ENCODE measurements around the gene FBLN7.

FBLN7 gene

DNA sequence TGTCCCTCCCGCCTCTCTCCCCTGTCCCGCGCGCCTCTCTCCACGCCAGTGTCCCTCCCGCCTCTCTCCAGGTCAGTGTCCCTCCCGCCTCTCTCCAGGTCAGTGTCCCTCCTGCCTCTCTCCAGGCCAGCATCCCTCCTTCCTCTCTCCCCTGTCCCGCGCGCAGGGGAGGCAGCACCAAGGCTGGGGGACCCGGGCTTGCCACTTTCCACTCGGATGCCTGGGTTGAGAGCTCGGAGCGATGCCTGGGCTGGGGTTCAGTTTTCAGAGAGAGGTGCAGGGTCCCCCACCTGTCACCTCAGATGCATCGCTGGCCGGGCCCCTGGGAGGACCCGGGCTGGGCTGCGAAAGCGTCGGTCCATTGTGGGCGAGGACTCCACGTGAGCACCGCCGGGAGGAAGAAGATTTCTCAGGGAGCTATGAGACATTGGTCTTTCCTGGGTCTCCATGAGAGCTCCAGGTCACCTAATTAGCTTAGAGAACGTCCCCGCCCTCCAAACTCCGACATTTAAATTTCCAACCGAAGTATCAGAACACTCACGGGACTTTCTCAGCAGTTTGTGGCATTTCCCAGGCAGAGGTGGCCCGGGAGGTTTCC, 2.1 kb downstream of the FBLN7 start:
- DNase-seq = no peak

DNA sequence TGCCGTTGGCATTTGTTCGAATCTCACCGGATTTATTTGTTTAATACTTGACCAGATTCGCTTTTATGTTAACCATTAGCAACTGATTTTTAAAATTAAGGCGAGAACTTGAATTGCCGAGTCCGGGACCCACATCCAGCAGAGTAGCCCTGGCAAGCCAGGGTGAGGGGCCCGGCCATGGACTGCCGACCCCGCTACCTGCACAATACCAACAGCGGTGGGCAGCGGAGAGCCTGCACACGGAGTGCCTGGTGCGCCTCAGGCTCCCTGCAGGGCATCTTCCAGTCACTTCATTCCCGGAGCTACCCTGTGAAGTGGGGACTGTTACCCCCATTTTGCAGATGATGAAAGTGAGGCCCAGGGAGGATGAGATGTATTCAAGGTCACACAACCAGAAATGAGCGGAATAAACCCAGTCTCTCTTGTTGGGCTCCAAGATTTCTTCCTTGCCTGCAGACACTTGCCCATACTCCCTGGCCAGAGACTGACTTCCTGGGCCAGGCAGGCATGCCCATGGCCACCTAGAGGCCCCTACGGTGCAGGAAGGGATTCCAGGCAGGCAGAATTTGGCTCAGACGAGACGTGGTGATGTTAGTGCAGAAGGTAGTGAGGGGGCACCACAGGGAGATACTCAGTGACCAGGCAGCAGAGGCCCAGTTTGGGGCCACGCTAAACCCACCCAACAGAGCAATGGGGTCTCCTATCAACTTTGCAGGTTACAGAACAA, 2.9 kb downstream of the FBLN7 start:
- no peak for DNase-seq

GRCh38 chr2:112141626-112142007, 3.4 kb downstream of the FBLN7 start:
- DNase-seq = no peak

GRCh38 chr2:112142525-112143078, 4.4 kb downstream of the FBLN7 start:
- DNase-seq = no peak

GRCh38 chr2:112143150-112143549, 5.0 kb downstream of the FBLN7 start:
- no peak for DNase-seq

DNA sequence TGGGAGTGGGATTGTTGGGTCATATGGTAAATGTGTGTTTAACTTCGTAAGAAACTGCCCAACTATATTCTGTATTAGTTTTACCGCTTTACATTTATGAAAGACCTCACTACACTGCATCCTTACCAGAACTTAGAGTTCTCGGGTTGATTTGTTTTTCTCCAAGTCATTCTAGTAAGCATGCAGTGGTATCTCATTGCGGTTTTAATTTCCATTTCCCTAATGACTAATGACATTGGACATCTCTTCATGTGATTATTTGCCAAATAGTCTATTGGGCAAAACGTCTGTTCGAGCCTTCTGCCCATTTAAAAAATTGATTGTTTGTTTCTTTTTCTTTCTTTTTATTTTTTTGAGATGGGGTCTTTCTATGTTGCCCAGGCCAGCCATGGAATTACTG, 6.8 kb downstream of the FBLN7 start:
- DNase-seq = no peak

- DNase-seq = no peak
Measured at GRCh38 chr2:112147382-112148168, 9.4 kb downstream of the FBLN7 start.

GRCh38 chr2:112148477-112148876, 10.3 kb downstream of the FBLN7 start:
- DNase-seq = no peak

GRCh38 chr2:112149194-112149593, 11.0 kb downstream of the FBLN7 start:
- DNase-seq = no peak

DNA sequence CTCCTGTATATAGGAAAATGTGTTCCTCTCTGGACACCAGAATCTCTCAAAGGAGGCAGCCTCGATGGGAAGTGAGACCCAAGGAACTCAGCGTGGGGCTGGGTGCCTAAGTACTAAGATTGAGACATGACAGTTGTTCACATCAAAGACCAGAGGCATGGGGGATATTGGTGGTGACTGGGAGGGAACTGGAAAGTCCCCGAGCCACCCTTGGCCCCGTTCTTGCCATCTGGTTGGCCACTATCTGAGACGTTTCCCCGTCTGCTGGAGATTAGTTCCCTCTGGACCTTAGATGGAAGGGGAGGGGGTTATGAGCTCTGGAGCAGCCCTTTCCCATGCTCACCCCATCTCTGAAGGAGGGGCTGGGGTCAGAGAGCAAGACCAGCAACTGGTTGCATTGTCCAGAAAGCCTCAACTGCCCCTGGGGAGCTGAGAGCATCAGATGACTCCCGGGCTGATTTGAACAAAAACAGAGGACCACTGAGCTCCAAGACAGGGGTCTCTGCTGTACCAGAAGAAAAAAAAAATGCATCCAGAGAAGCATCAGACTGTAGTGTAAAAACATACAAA, 11.8 kb downstream of the FBLN7 start:
- DNase-seq = no peak

GRCh38 chr2:112150447-112150846, 12.3 kb downstream of the FBLN7 start:
- no peak for DNase-seq

DNA sequence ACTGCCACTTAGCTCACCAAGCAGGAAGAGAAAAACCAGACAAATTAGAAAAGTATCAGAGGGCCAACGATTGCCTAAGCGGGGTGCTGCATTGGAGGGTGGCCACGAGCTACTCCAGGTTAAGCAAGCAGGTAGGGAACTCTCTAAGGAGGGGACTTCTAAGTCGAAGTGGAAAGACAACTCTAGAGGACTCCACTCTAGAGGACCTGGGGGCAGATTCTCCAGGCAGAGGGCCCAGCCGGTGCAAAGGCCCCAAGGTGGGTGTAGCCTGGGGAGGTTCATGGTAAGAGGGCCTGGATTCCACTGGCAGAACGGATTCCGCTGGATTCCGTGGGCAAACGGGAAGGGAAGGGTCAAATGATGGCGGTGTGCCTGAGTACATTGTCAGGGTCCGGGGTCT, 12.7 kb downstream of the FBLN7 start:
- no peak for DNase-seq

- no peak for DNase-seq
Measured at GRCh38 chr2:112151271-112151670, 13.1 kb downstream of the FBLN7 start.

GRCh38 chr2:112151701-112152440, 13.7 kb downstream of the FBLN7 start:
- no peak for DNase-seq

DNA sequence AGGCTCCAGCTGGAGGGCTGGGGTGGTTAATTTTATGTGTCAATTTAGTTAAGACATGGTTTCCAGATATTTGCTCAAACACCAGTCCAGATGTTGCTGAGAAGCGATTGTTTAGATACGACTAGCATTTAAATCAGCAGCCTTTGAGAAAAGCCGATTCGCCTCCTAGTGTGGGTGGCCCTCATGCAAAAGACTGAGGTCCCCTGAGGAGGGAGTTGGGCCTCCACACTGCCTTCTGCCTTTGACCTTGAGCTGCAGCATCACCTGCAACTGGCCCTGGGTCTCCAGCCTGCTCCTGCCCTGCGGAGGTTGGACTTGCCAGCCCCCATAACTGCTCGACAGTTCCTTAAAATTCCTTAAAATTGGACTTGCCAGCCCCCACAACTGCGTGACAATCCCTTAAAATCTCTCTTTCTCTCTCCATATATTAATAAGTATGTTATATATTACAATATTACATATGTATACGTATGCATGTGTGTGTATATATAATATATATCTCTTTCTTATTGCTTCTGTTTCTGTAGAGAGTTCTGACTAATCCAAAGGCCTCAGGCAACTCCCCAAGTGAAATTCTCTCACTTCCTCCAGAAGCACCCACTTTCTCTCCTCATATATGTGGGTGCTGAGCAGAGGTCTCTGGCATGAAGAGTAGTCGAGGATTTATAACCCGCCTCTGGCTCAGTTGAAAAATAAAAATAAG, 14.4 kb downstream of the FBLN7 start:
- no peak for DNase-seq

- no peak for DNase-seq
Measured at GRCh38 chr2:112153179-112153490, 14.9 kb downstream of the FBLN7 start.

- DNase-seq = no peak
Measured at GRCh38 chr2:112153501-112153900, 15.3 kb downstream of the FBLN7 start.

- DNase-seq = no peak
Measured at GRCh38 chr2:112154246-112155117, 16.3 kb downstream of the FBLN7 start.

GRCh38 chr2:112155331-112156151, 17.4 kb downstream of the FBLN7 start:
- no peak for DNase-seq
